ENCODE data around the gene UTS2R. TPM values are rescaled to one million over a fixed set of nuclear protein-coding genes. Genes with fewer than 3 reads are reported as not detected.

The UTS2R gene
- total RNA-seq, 4 donors from 2014 or later, result not detected

GRCh38 chr17:82414548-82415281 lies 43.1 kb downstream of the UTS2R start:
- peaks cover 0 to 25% (median 9%) of the 10 kb centered on the region in 4 donors for H3K36me3 ChIP-seq
- intact Hi-C loops (cut with DNase I), result loop anchor here (2.0 kb wide), 1 partner anchor 62 kb away; no protein-coding TSS in a partner anchor
- H3K27ac ChIP-seq (replicated peaks in 1 of 4), result no peak overlapping the region
- 34% methylated on average over 26 of the region's 38 CpGs for WGBS
- no peak for DNase-seq (ENCODE audit: extremely low spot score)
- peak overlapping the region in 2 of 4 donors; percentile 7 to 12 for H3K4me3 ChIP-seq
- H3K4me1 ChIP-seq, result peaks cover 19 to 31% (median 27%) of the 10 kb centered on the region in 4 donors
- TF ChIP-seq EP300 (IDR thresholded peaks at IDR 0.05) (no peak), POLR2AphosphoS5 (IDR thresholded peaks at IDR 0.05) (peak in 1 of 2 donors; percentile 20), CTCF (IDR thresholded peaks at IDR 0.05) (peak; percentile 57 to 78 (median 63)), POLR2A (IDR thresholded peaks at IDR 0.05; ENCODE audit: low read depth) (no peak)
- H3K9me3 ChIP-seq, result no peaks in the 10 kb centered on the region
- no peaks in the 10 kb centered on the region for H3K27me3 ChIP-seq

- no peaks in the 10 kb centered on the region for H3K9me3 ChIP-seq
These were observed 43.8 kb downstream of the UTS2R start for GRCh38 chr17:82415336-82415735.

GRCh38 chr17:82415786-82416185 lies 44.2 kb downstream of the UTS2R start:
- DNase-seq (ENCODE audit: extremely low spot score), result no peak
- WGBS, result 95% methylated on average over 9 of the region's 9 CpGs
- intact Hi-C loops (cut with DNase I), result loop anchor here (2.0 kb wide), 1 partner anchor 63 kb away; no protein-coding TSS in a partner anchor
- H3K27ac ChIP-seq (replicated peaks in 1 of 4), result no peak overlapping the region
- no peaks in the 10 kb centered on the region for H3K9me3 ChIP-seq
- H3K4me3 ChIP-seq, result no peak overlapping the region
- H3K36me3 ChIP-seq, result peaks cover 0 to 26% (median 12%) of the 10 kb centered on the region in 4 donors
- TF ChIP-seq EP300 (IDR thresholded peaks at IDR 0.05) (no peak), CTCF (IDR thresholded peaks at IDR 0.05) (no peak), POLR2AphosphoS5 (IDR thresholded peaks at IDR 0.05) (no peak)
- peaks cover 19 to 33% (median 27%) of the 10 kb centered on the region in 4 donors for H3K4me1 ChIP-seq
- H3K27me3 ChIP-seq, result no peaks in the 10 kb centered on the region

More at GRCh38 chr17:82415336-82415735, 43.8 kb downstream of the UTS2R start:
- peaks cover 0 to 23% (median 9%) of the 10 kb centered on the region in 4 donors for H3K36me3 ChIP-seq
- no peak for DNase-seq (ENCODE audit: extremely low spot score)
- TF ChIP-seq POLR2AphosphoS5 (IDR thresholded peaks at IDR 0.05), result no peak
- no peak for TF ChIP-seq CTCF (IDR thresholded peaks at IDR 0.05)
- no peak for TF ChIP-seq EP300 (IDR thresholded peaks at IDR 0.05)
- TF ChIP-seq POLR2A (IDR thresholded peaks at IDR 0.05; ENCODE audit: low read depth), result no peak
- H3K27ac ChIP-seq (replicated peaks in 1 of 4), result no peak overlapping the region
- no peaks in the 10 kb centered on the region for H3K27me3 ChIP-seq
- 88% methylated on average over 12 of the region's 26 CpGs for WGBS
- no peak overlapping the region for H3K4me3 ChIP-seq
- intact Hi-C loops (cut with DNase I), result loop anchor here (2.0 kb wide), 1 partner anchor 63 kb away; no protein-coding TSS in a partner anchor
- peaks cover 19 to 33% (median 27%) of the 10 kb centered on the region in 4 donors for H3K4me1 ChIP-seq

GRCh38 chr17:82416264-82416663 lies 44.7 kb downstream of the UTS2R start:
- H3K27me3 ChIP-seq, result no peaks in the 10 kb centered on the region
- no peak overlapping the region for H3K4me3 ChIP-seq
- H3K9me3 ChIP-seq, result no peaks in the 10 kb centered on the region
- H3K4me1 ChIP-seq, result peaks cover 19 to 33% (median 27%) of the 10 kb centered on the region in 4 donors
- WGBS, result 88% methylated on average over 4 of the region's 4 CpGs
- intact Hi-C loops (cut with DNase I), result no loop called here
- peaks cover 0 to 31% (median 15%) of the 10 kb centered on the region in 4 donors for H3K36me3 ChIP-seq
- no peak overlapping the region for H3K27ac ChIP-seq (replicated peaks in 1 of 4)
- TF ChIP-seq CTCF (IDR thresholded peaks at IDR 0.05) (no peak), POLR2AphosphoS5 (IDR thresholded peaks at IDR 0.05) (no peak), POLR2A (IDR thresholded peaks at IDR 0.05; ENCODE audit: low read depth) (no peak), EP300 (IDR thresholded peaks at IDR 0.05) (no peak)
- DNase-seq (ENCODE audit: extremely low spot score), result no peak

All from esophagus muscularis mucosa (tissue), 4 donors.